PC-9 (cell line): ENCODE results near the gene RNF125. TPM values are rescaled to one million over a fixed set of nuclear protein-coding genes. Genes with fewer than 3 reads are reported as not detected.
"Not testable (repeated sequence)": the region's sequence is repeated elsewhere in the genome, so short reads cannot be mapped to it uniquely, and the experiment has no call there.

ENCODE experiments used
- BruUV-seq: library from RNA; stranded (reverse); fragments of 400-500 nt; replicated peaks from 2 replicates; lab custom pipeline; 2021; lab: Mats Ljungman, UMichigan
- CTCF ChIA-PET: fragments of 300-600 bp; sonication (Branson Sonifier 250); formaldehyde crosslinking; loops from one replicate; lab custom pipeline; 2022; ENCODE audit warnings: antibody characterized with exemption; lab: Charles Lee
- POLR2A ChIA-PET: fragments of 300-600 bp; sonication (Branson Sonifier 250); formaldehyde crosslinking; loops from one replicate; lab custom pipeline; 2022; ENCODE audit warnings: antibody characterized with exemption; ENCODE audit not compliant: unreplicated experiment; lab: Charles Lee
- DNase-seq, 2 experiments: peaks; one replicate each; pipeline versions ENCODE4 v3.0.0 to v3.0.0-alpha.2; 2015 to 2022; ENCODE audit warnings: mixed read lengths in 1 of 2
- H2AFZ ChIP-seq: fragments of 200-600 bp; sonication (generic); 2 replicates; pipeline ENCODE4 v1.8.1; 2017; ENCODE audit warnings: antibody characterized with exemption
- H3F3A ChIP-seq: fragments of 200-600 bp; sonication (generic); 2 replicates; pipeline ENCODE4 v1.8.1; 2017; ENCODE audit warnings: antibody characterized with exemption, mild to moderate bottlenecking, low read depth; ENCODE audit not compliant: insufficient read depth
- H3K27ac ChIP-seq: fragments of 200-600 bp; sonication (generic); 2 replicates; pipeline ENCODE4 v1.6.1; 2016; ENCODE audit warnings: mixed run types
- H3K27me3 ChIP-seq: fragments of 200-600 bp; sonication (generic); 2 replicates; pipeline ENCODE4 v1.6.1; 2016; ENCODE audit warnings: low read depth, mixed run types; ENCODE audit not compliant: insufficient read depth
- H3K36me3 ChIP-seq: fragments of 200-600 bp; sonication (generic); 2 replicates; pipeline ENCODE4 v1.6.1; 2016; ENCODE audit warnings: low read depth, mixed run types
- H3K4me1 ChIP-seq: fragments of 200-600 bp; sonication (generic); replicated peaks from 2 replicates; pipeline ENCODE4 v1.6.1; 2016; ENCODE audit warnings: mixed run types; ENCODE audit not compliant: insufficient read depth
- H3K4me2 ChIP-seq: fragments of 200-600 bp; sonication (generic); 2 replicates; pipeline ENCODE4 v1.6.1; 2017; ENCODE audit warnings: mixed run types
- H3K4me3 ChIP-seq: fragments of 200-600 bp; sonication (generic); 2 replicates; pipeline ENCODE4 v1.6.1; 2016; ENCODE audit warnings: mixed run types
- H3K79me2 ChIP-seq: fragments of 200-600 bp; sonication (generic); 2 replicates; pipeline ENCODE4 v1.6.1; 2017; ENCODE audit warnings: low read depth, mixed run types
- H3K9me2 ChIP-seq: fragments of 200-600 bp; sonication (generic); 2 replicates; pipeline ENCODE4 v1.8.1; 2017; ENCODE audit warnings: mild to moderate bottlenecking; ENCODE audit not compliant: insufficient read depth
- H3K9me3 ChIP-seq: fragments of 200-600 bp; sonication (generic); 2 replicates; pipeline ENCODE4 v1.8.1; 2016; ENCODE audit warnings: low read depth; ENCODE audit not compliant: insufficient read depth
- H4K20me1 ChIP-seq: fragments of 200-600 bp; sonication (generic); 2 replicates; pipeline ENCODE4 v1.8.1; 2017; ENCODE audit not compliant: insufficient read depth
- EZH2 ChIP-seq: fragments of 200-600 bp; sonication (generic); IDR thresholded peaks from 2 replicates; pipeline ENCODE4 v1.8.0; 2017; ENCODE audit warnings: antibody characterized with exemption, low read depth
- intact Hi-C: fragments of 100-400 bp; cut with micrococcal nuclease; formaldehyde crosslinking; loops from one replicate; pipeline ENCODE4 v1.10.0; 2022; ENCODE audit not compliant: unreplicated experiment
- total RNA-seq: library from RNA; stranded (reverse); gene quantifications from 2 replicates; pipeline ENCODE4 v1.2.3, GENCODE V29; 2021
- TF ChIP-seq, protein P1 (sequence below): fragments of 200-600 bp; sonication (generic); conservative IDR thresholded peaks from 2 replicates; pipeline ENCODE4 v1.6.1; 2017; ENCODE audit warnings: mixed run types, antibody characterized with exemption, mild to moderate bottlenecking, moderate library complexity

The RNF125 gene
- total RNA-seq, 1 experiment from 2014 or later = 0.15 TPM

GRCh38 chr18:32010124-32010721, 8.4 kb upstream of the RNF125 start:
- H3K4me2 ChIP-seq = no peak overlapping the region

GRCh38 chr18:32011193-32011592, 7.4 kb upstream of the RNF125 start:
- Histone ChIP-seq H2AFZ (no peak overlapping the region), H3K27ac (no peak overlapping the region), H3K36me3 (no peaks in the 10 kb centered on the region), H4K20me1 (no peaks in the 10 kb centered on the region), H3K9me3 (no peaks in the 10 kb centered on the region), H3K9me2 (no peaks in the 10 kb centered on the region), H3K4me2 (no peak overlapping the region), H3K4me1 (no peaks in the 10 kb centered on the region), H3K27me3 (no peaks in the 10 kb centered on the region), H3K4me3 (no peak overlapping the region), H3F3A (no peaks in the 10 kb centered on the region), H3K79me2 (no peaks in the 10 kb centered on the region)
- ChIA-PET CTCF (no interaction called here), POLR2A (no interaction called here)
- no peak for DNase-seq
- intact Hi-C loops = no loop called here
- no TSS peak for BruUV-seq
- TF ChIP-seq EZH2 = no peak
- TF ChIP-seq, protein P1, sequence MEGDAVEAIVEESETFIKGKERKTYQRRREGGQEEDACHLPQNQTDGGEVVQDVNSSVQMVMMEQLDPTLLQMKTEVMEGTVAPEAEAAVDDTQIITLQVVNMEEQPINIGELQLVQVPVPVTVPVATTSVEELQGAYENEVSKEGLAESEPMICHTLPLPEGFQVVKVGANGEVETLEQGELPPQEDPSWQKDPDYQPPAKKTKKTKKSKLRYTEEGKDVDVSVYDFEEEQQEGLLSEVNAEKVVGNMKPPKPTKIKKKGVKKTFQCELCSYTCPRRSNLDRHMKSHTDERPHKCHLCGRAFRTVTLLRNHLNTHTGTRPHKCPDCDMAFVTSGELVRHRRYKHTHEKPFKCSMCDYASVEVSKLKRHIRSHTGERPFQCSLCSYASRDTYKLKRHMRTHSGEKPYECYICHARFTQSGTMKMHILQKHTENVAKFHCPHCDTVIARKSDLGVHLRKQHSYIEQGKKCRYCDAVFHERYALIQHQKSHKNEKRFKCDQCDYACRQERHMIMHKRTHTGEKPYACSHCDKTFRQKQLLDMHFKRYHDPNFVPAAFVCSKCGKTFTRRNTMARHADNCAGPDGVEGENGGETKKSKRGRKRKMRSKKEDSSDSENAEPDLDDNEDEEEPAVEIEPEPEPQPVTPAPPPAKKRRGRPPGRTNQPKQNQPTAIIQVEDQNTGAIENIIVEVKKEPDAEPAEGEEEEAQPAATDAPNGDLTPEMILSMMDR = no peak

More at GRCh38 chr18:32010124-32010721, 8.4 kb upstream of the RNF125 start:
- no TSS peak for BruUV-seq
- Histone ChIP-seq H3K36me3 (no peaks in the 10 kb centered on the region), H3F3A (no peaks in the 10 kb centered on the region), H3K27me3 (no peaks in the 10 kb centered on the region), H3K27ac (no peak overlapping the region), H4K20me1 (no peaks in the 10 kb centered on the region), H3K79me2 (no peaks in the 10 kb centered on the region), H3K4me3 (no peak overlapping the region), H3K9me3 (no peaks in the 10 kb centered on the region), H3K9me2 (no peaks in the 10 kb centered on the region), H3K4me1 (no peaks in the 10 kb centered on the region), H2AFZ (no peak overlapping the region)
- intact Hi-C loops = no loop called here
- DNase-seq = no peak
- ChIA-PET POLR2A (no interaction called here), CTCF (no interaction called here)
- TF ChIP-seq EZH2 = no peak
- TF ChIP-seq, protein P1 = no peak

GRCh38 chr18:32019251-32019948, 775 bp downstream of the RNF125 start:
- Histone ChIP-seq H3K4me2 (peak overlapping the region; percentile 72), H3K36me3 (no peaks in the 10 kb centered on the region), H3K9me3 (no peaks in the 10 kb centered on the region), H3F3A (no peaks in the 10 kb centered on the region), H3K27me3 (no peaks in the 10 kb centered on the region), H3K4me1 (no peaks in the 10 kb centered on the region), H4K20me1 (no peaks in the 10 kb centered on the region), H3K79me2 (no peaks in the 10 kb centered on the region), H3K27ac (no peak overlapping the region), H3K4me3 (peak overlapping the region; percentile 48; the same call in 1 of the 2 replicates), H2AFZ (peak overlapping the region; percentile 66), H3K9me2 (no peaks in the 10 kb centered on the region)
- intact Hi-C loops = no loop called here
- CTCF ChIA-PET = interaction anchor here (0.6 to 1.5 kb wide), 2 partner anchors 23 to 53 kb away, joined by 3 to 5 read pairs; no protein-coding TSS in a partner anchor
- no TSS peak for BruUV-seq
- POLR2A ChIA-PET = no interaction called here
- peak in 1 of 2 experiments; percentile 1 for DNase-seq
- TF ChIP-seq EZH2 = no peak
- TF ChIP-seq, protein P1 = no peak

DNA sequence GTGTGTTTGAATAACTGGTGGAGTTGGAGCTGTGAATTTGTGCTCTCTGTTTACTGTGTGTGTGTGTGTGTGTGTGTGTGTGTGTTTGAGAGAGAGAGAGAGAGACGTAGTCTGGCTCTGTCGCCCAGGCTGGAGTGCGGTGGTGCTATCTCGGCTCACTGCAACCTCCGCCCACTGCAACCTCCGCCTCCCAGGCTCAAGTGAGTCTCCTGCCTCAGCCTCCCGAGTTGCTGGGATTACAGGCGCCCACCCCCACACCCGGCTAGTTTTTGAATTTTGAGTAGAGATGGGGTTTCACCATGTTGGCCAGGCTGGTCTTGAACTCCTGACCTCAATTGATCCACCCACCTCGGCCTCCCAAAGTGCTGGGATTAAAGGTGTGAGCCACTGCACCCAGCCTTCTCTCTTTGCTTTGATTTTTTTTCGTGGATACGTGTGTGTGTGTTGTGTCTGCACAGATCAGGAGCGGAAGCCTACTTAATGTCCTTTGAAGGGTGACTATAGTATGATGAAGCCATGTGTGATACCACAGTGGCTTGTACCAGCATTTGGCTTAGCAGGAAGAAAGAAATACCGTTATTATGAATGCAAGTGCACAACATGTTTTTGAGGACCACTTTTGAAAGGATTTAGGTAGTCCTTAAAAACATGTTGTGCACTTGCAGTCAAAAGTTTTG, 1.5 kb downstream of the RNF125 start:
- H3K79me2 ChIP-seq, H3K4me3 ChIP-seq, H2AFZ ChIP-seq, H3K27ac ChIP-seq, H3K9me3 ChIP-seq, H3K4me2 ChIP-seq, H3K4me1 ChIP-seq, H3K9me2 ChIP-seq, POLR2A ChIA-PET, H3K36me3 ChIP-seq, H4K20me1 ChIP-seq, H3K27me3 ChIP-seq, intact Hi-C loops, DNase-seq, H3F3A ChIP-seq, CTCF ChIA-PET, BruUV-seq: not testable (repeated sequence)
